Iris pigment epithelial cell (primary cell): ENCODE data around the gene IL25.
"Not testable (repeated sequence)": the region's sequence is repeated elsewhere in the genome, so short reads cannot be mapped to it uniquely, and the experiment has no call there.

ENCODE experiments used
- DNase-seq: peaks from one replicate; pipeline ENCODE4 v3.0.0-alpha.2; 2011; ENCODE audit warnings: low read depth

The IL25 gene

DNA sequence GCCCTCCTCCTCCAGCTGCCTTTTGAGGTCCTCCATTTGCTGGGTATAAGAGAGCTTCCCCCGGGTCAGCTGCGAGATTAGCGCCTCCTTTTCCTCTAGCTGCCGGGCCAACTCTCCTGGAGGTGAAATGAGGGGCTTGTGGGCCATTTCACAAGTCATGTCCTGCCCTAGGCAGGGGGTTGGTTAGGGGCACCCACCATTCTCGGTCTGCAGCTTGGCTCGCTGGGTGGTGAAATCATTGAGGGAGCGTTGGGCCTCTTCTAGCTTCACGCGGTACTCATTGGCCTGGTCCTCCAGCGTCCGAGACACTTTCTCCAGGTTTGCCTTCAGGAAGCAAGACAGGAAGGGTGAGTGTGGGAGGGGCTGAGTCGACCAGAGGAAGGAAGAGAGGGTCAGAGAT is 16.8 kb downstream of the IL25 start:
- DNase-seq = no peak

DNA sequence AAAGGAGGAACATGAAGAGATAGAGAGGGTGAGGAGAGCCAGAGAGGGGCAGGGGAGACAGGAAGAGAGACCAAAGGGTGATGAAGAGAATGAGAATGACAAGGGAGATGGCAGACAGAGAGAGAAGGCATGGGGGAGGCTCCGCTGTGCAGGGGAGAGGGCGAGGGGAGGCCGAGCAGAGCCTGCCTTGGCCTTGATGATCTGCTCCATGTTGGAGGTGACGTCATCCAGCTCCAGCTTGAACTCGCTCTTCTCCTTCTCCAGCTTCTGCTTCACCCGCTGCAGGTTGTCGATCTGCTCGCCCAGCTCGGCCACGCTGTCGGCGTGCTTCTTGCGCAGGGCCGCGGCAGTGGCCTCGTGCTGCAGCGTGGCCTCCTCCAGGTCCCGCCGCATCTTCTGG is 17.3 kb downstream of the IL25 start:
- not testable (repeated sequence) for DNase-seq

DNA sequence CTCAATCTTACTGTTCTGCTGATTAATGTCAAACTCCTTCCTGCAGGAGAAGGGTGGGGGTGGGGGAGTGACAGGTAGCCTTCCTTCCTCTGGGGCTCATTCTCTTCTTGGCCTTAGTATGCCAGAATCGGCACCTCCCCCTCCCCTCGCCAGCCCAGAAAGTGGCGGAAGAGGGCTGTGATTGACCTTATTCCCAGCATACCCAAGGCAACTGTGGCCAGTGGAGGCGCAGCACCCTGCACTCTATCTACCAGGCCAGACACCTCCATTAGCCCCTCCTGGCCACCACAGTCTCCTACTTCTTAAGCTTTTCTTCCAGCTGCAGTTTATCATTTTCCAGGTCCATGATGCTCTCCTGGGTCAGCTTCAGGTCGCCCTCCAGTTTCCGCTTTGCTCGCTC is 20.0 kb downstream of the IL25 start:
- no peak for DNase-seq

DNA sequence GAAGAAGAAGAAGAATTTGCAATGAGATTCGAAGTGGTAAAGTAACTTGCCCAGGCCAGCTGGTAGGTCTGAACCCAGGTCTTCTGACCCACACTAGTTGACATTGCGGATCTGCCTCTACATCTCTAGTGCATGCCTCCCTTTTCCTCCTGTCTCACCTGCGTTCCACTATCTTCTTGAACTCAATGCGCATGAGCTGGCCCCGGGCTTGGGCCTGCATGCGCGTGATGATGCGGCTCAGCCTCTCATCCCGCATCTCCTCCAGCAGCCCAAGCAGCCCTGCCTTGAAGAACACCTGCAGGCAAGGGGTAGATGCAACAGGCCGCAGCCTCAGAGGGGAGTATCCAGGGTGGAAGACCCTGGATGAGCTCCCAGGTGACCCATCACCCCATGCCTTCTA is 23.5 kb downstream of the IL25 start:
- no peak for DNase-seq

GRCh38 chr14:23396781-23397407 is 24.3 kb downstream of the IL25 start:
- DNase-seq = no peak

DNA sequence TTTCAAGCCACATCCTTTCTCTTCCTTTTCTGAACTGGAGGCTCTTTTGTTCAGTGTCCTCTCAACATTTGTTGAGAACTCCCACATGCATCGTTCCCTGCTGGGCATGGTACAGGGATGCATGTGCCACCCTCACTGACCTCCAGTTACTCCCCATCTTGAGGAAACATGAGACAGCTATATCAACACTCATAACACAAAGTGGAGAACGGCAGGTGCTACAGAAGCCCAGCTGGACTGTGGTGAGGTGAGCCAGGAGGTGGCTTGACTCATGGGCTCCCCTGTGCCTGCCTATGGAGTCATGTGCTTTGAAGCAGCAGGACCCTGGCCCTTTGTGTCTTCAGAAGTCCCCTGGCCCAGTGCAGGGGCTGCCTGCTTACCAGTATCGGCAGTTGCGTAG is 25.7 kb downstream of the IL25 start:
- DNase-seq = no peak

DNA sequence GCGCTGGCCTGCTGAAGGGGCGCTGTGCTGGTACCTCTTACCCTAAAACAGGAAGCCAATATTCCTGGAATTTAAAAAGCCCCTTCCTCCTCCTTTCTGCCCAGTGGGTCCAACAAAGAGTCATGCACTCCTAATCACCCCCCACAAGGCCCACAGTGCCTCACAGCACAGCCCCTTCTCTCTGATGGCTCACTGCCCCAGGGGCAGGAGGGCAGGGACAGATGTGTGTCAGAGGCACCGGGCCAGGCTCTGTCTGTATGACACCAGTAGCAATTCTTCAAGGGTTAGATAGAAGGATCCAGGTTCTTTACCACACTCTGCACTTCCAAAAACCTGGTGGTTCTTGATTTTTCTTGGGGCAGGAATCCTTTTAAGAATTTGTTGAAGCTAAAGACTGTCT is 26.5 kb downstream of the IL25 start:
- no peak for DNase-seq

- no peak for DNase-seq
These were observed 27.0 kb downstream of the IL25 start for GRCh38 chr14:23399591-23399990.

DNA sequence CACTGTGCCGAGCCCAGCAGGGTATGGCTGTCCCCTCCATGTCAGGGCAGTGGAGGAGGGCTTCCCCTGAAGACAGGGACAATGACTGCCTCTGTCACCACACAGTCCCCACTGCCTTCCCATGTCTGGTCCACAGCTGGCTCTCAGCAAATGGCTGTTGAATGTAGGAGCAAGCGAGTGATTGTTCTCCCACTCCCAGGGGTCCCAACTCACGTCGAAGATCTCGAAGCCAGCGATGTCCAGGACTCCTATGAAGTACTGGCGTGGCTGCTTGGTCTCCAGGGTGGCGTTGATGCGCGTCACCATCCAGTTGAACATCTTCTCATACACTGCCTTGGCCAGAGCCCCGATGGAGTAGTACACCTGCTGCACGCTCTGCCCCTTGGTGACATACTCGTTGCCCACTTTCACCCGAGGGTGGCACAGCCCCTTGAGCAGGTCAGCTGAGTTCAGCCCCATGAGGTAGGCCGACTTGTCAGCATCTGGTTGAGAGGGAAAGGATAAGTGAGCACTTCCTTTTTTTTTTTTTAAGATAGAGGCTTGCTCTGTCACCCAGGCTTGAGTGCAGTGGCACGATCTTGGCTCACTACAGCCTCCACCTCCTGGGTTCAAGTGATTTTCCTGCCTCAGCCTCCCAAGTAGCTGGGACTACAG is 28.0 kb downstream of the IL25 start:
- not testable (repeated sequence) for DNase-seq

GRCh38 chr14:23401291-23401690 is 28.7 kb downstream of the IL25 start:
- no peak for DNase-seq

DNA sequence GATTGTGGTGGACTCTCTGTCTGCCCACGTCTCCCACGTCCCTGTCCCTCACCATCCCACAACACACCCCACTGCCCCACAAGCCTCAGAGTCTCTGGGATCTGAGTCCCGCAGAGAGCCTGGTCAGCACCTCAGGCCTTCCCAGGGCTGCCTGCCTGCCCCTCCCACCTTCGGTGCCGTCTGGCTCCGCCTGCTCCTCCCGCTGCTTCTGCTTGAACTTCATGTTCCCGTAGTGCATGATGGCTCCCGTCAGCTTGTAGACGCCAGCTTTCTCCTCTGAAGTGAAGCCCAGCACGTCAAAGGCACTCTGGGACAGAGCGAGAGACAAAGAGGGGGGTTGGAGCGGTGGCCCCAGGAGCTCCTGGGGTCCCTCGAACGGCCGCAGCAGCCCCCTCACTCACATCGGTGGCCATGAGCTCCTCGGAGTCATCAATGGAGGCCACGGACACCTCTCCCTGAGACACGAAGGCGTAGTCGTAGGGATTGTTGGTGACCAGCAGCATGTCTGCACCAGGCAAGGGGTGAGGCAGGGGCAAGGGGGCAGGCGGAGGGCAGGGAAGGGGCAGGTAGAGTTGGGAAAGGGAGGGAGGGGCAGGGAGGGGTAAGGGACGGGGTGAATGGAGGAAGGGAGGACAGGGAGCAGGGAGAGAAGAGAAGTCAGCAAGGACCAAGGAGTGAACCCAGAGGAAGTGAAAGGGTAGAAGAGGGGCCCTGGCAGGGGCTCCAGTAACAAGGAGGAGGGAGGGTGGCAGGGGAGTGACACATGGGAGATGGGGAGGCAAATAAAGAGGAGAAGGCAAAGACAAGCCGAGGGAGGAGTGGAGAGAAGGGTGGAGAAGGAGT is 29.9 kb downstream of the IL25 start:
- DNase-seq = no peak

DNA sequence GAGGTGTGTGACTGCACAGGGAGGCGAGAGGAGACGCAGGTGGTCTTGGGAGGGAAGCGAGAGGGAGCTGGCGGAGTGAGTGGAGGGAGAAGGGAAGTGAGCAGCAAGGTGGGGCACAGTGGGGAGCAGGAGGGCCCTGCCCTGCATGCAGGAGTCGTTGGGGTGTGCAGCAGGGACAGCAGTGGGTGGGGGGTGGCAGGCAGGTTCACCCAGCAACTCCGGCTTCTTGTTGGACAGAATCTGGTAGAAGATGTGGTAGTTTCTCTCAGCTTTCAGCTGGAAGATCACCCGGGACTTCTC is 30.5 kb downstream of the IL25 start:
- DNase-seq = no peak

DNA sequence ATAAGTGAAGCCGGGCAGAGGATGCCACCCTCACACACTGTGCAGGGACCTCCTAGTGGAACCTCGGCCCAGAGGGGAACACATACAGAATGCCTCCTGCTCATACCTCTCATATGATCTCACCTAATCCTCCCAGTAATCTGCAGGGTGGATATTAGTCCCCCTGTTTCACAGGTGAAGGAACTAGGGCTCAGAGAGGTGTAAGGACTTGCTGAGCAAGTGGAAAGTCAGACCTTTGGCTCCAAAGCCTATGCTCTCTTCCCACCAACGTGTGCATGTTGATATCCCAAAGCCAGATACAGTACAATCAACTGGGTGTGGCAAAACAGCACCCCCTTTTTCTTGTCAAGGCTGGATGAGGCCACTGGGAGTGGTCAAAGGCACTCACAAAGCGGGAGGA is 31.3 kb downstream of the IL25 start:
- DNase-seq = no peak

DNA sequence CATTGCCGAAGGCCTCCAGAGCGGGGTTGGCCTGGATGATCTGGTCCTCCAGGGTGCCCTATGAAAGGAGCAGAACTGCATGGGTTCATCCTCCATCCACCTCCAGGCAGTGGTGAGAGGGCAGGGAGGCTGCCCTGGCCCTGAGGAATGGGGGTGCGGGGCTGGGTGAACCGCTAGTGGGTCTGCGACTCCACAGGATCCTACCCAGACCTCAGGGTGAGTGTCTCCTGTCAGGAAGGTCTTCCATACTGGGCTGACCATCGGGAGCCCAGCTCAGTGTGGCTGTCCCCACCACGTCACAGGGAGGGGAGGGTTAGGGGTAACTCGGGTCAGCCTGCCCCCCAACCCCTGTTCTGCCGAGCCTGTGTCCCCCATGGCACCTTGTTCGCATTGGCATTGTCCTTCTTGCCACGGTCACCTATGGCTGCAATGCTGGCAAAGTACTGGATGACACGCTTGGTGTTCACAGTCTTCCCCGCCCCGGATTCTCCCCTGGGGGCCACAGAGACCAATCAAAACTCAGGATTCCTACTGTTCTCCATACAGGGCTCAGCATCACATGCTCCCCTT is 31.8 kb downstream of the IL25 start:
- no peak for DNase-seq

- DNase-seq = no peak
These were observed 32.5 kb downstream of the IL25 start for GRCh38 chr14:23405096-23405495.

DNA sequence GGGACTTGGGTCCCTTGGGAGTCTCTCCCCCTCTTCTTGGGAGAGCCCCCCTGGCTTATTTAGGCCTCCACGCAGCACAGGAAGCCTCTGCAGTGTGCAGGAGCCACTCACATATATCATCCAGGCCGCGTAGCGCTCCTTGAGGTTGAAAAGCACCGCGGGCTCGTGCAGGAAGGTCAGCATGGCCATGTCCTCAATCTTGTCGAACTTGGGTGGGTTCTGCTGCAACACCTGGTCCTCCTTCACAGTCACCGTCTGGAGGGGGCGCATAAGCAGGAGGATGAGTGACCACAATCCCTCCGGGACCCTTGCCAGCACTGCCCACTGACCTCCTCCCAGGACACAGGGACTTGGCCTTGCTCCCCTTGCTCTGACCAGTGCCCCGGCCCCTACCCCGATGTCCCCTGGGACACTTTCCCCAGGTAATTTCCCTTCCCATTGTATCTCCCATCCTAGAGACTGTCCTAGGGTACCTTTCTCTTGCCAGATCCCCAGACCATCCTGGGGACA is 33.0 kb downstream of the IL25 start:
- no peak for DNase-seq

DNA sequence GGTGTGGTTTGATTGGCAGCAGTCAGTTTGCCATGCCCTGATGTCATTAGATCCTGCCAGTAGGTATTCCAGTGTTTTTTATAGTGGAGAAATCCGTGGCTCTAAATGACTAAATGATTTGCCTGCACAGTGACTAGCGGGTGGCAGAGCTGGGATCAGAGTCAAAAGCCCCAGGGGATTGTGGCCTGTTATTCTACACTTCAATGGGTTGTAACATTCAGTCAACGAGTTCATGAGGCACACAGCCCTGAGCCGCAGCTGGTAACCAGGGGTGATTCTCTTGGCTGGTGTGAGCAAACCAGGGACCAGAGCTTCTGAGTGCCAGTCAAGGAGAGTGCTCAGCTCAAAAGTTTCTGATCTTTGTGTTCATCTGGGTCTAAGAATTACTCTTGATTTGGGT is 33.6 kb downstream of the IL25 start:
- DNase-seq = no peak

DNA sequence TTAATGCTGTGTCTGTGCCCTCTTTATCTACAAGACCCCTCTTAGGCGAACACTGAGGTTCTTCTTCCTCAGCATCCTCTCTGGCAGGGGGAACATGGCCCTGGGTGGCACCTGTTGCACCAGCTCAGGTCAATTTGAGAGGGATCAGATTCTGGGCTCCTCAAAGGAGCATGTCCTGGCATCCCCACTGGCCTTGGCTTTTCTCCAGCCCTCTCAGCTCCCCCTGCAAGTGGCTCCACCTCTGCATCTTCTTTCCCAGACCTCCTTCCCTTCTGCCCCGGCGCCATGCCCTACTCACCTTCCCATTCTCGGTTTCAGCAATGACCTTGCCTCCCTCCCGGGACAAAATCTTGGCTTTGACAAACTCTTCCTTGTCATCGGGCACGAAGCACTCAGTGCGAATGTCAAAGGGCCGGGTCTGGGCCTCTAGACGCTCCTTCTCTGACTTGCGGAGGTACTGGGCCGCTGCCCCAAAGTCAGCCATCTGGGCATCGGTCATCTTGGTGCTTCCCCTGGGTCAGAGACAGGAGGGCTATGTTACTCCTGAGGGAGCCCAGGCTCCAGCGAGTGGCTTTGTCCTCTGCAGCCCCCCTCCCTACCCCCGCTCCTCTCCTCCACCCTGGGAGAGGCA is 34.2 kb downstream of the IL25 start:
- DNase-seq = no peak

GRCh38 chr14:23407516-23408306 is 35.1 kb downstream of the IL25 start, which contains the start of gene MYH6:
MYH6 (minus strand) TSS chr14:23408273; CDS start chr14:23407223, 1,050 bp downstream.
- DNase-seq = no peak

- DNase-seq = no peak
These were observed 35.7 kb downstream of the IL25 start for GRCh38 chr14:23408307-23408630.

DNA sequence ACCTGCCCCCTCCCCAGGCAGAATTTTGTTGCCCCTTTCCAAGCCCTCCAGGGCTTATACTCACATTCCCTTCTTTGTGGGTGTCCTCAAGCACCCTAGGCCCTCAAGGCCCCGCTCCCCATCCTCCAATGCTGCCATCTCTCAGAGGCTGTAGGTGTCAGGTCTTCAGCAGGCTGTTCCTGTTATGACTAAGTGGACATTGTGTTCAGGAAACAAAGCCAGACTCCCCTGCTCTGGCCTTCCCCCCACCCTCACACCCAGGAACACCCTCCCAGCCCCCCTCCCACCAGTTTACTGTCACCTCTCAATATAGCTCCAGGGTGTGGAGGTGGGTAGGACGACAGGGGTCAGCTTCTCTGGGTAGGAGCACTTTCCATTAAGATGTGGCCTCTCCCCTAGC is 36.9 kb downstream of the IL25 start:
- no peak for DNase-seq
